ENCODE data around the gene ZRANB1. TPM values are rescaled to one million over a fixed set of nuclear protein-coding genes. Genes with fewer than 3 reads are reported as not detected.
"Not testable (repeated sequence)": the region's sequence is repeated elsewhere in the genome, so short reads cannot be mapped to it uniquely, and the experiment has no call there.

Gene ZRANB1
- total RNA-seq, 1 donor from 2014 or later = 13.2 TPM

DNA sequence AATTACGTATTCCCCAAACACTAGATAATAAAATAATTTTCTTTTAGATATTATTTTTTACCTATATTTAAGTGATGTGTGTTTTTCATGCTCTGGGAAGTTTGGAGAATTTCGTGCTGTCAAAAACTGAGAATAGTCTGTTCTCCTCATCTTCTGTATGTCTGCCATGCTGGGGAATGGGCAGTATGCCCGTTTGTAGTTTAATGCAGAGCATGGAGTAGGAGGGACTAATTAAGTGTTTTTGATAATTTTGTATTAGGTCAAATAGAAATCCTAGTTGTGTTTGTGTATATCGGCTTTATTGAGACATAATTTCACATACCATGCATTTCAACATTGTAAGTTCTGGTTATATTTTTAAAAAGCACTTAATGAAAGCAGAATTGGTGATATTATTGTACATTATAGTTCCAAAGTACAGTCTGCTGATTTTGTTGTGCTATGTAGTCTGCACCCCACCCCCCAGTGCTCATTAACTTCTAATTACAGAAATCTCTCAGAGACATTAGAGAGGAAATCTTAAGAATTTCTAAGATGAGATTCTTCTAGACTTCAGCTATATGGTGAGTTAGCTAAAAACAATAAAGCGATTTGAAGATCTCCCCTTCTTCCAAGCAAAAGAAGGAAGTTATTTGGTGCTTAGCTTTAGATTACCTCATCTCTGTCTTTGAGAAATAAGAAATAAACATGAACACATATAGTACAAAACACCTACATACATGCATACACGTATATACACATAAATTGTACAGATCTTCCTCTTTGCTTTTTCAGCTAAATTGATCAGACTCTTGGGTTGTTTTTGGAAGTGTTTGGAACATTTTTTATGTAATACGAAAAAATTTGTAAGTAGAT, 22.2 kb downstream of the ZRANB1 start:
- intact Hi-C loops (cut with micrococcal nuclease) = no loop called here

DNA sequence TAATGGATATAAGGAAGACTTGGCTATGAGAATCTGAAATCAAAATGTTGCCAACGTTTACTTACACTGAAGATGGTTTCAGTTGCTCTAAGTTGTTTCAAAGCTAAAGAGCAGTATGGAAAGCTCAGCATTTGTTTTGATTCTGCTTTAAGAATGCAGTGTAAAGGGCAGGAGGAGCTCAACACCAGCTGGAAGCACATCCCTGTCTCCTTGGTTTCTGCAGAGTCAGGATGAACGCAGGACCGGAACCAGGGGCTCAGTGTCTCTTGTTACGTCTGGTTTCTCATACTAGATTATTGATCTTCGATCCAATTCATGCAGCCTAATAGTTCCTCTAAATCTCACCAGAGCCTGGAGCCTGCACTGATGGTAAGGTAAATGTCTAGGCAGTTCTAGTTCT, 24.1 kb downstream of the ZRANB1 start:
- intact Hi-C loops (cut with micrococcal nuclease) = no loop called here

DNA sequence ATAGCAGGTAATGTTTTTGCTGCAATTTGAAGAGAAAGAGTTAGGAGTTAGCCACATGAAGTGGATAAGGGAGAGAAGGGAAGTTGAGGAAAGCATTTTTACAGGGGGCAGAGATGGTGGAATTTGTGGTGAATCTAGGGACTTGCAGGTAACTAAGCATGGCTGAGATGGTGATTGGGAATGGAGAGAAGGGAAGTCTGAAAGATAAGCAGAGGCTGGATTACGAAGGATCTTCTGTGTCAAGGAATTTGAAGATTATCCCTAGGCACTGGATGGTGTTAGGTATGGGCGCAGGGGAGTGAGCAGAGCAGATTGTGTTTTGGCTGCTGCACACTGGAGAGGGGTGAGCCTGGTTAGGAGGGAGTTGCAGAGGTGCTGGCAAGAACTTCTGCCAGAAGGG, 25.3 kb downstream of the ZRANB1 start:
- intact Hi-C loops (cut with micrococcal nuclease) = no loop called here

DNA sequence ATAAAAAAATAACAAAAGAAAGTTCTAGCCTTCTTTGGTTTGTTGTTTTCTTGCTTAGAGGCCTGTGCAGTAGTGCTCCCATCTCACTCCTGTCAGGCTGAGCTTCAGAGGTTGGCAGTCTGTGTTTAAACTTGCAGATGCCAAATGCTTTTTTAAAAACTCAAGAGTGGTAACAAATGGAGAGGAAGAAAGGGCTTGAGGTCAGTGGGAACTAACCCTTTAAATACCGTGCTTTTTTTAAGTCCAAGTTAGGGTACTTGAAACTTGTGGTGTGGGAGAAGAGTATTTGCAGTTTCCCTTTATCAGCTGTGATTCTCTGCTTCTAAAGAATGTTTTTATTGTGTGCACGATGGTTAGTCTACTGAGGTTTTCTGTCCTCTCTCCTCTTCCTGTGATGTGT, 29.4 kb downstream of the ZRANB1 start:
- intact Hi-C loops (cut with micrococcal nuclease) = no loop called here

DNA sequence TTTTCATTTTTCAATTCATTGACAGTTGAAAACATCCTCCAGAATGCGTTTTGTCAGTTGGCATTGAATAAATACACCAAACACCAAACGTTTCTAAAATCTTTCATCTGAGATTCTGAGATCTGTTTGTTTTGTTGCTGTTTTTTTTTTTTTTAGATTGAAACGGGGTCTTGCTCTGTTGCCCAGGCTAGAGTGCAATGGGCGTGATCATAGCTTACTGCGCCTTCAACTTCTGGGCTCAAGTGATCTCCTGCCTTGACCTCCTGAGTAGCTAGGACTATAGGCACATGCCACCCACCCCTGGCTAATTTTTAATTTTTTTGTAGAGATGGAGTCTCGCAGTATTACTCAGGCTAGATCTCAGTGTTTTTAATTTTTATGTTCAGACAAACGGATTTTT, 30.7 kb downstream of the ZRANB1 start:
- intact Hi-C loops (cut with micrococcal nuclease) = no loop called here

DNA sequence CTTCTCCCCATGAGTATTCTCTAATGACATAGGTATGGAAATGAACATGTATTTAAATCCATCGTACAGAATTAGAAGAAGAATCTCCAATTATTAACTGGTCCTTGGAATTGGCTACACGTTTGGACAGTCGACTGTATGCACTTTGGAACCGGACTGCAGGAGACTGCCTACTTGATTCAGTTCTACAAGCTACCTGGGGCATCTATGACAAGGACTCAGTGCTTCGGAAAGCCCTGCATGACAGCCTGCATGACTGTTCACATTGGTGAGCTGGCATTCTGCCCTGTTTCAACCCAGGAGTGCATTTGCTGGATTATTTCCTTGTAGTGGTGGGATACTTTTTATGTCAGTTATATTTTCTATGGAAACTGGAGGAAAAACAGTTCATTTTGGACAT, 32.2 kb downstream of the ZRANB1 start:
- intact Hi-C loops (cut with micrococcal nuclease) = no loop called here

DNA sequence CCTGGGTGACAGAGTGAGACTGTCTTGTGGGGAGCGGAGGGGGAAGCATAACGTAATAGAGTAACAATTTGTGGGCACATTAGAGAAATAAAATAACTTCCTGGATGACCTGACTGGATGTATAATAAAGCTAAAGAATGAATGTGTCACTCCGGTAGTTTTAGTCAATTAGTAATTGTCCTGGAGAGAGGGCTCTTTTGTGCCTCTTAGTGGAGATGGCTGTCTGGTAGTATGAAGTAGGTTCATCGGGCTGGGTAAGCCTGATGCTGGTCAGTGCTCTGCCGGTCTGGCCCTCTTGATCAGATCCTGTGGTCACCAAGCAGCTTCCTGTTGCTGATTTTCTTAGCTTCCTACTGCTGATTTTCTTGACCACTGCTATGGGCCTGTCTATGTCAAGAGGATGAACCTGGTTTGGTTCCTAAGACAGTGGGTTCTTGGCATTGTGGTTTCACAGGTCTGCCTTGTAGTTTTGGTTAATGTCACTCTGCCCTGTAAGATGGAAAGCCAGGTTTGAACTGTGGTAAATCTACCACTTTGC, 34.1 kb downstream of the ZRANB1 start:
- intact Hi-C loops (cut with micrococcal nuclease) = no loop called here

DNA sequence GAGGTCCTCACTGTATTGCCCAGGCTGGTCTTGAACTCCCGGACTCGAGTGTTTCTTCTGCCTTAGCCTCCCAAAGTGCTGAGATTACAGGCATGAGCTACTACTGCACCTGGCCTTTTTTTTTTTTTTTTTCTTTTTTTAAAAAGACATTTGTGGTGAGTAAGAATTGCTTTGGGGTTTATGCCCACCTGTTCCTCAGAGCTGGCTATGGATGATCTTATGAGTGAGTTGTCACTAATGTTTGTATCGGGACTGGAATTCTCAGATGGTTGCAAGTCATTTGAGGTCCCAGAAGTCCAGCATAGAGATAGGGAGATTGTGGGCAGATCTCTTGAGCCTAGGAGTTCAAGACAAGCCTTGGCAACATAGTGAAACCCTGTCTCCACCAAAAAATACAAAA, 35.2 kb downstream of the ZRANB1 start:
- intact Hi-C loops (cut with micrococcal nuclease) = no loop called here

DNA sequence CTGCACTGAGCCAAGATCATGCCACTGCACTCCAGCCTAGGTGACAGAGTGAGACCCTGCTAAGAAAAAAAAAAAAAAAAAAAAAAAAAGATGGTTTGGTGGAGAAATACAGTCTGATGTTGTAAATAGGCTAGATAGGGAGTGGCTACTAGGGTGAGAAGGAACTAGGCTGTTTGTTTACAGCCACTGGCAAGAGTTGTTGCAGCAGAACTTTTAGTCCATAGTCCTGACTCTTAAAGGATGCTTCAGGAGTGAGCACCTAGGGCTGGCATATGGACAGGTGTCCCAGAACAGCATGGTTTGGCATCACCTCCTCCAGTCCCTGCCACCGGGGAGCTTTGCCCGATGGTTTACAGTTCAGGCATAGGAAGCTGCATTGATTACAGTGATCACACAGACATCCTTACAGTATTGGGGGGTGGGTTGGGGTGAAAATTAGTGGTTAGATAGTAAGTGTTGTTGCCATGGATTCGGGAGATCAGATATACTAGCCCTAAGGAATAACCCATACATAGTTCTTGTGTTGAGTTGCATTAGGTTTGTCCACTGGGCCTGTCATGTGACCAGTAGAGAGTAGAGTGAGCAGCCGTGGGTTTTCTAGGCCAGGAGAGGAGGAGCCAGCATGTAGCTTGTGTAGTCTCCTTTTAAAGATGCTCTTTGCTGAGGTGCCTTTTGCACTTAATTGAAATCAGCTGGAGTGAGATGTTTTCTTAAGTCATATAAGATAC, 35.9 kb downstream of the ZRANB1 start:
- intact Hi-C loops (cut with micrococcal nuclease) = no loop called here

DNA sequence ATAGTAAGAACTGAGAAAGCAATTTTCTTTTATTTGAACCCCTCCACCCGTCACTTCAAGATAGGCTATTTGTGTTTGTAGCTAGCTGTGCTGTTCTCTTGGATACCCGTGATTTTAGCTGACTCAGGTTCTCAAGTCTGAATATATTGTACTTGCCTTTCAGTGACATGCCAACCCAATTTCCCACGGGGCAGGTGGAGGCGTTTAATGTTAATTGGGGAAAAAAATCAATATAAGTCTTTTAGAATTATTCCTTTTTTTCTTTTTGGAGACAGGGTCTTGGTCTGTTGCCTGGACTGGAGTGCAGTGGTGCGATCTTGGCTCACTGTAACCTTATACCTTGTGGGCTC, 36.4 kb downstream of the ZRANB1 start:
- intact Hi-C loops (cut with micrococcal nuclease) = no loop called here

DNA sequence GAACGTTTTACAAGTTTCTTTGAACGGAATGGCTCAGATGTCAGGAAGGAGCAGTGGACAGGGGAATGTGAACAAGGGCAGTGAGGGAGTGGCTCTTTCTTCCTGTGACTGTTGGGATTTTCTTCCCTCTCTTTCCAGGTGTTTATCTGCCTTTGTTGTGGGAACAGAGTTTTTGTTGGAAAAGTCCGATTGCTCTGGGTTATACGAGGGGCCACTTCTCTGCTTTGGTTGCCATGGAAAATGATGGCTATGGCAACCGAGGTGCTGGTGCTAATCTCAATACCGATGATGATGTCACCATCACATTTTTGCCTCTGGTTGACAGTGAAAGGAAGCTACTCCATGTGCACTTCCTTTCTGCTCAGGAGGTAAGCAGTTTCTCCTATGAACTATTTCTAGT, 41.4 kb downstream of the ZRANB1 start:
- intact Hi-C loops (cut with micrococcal nuclease) = no loop called here

DNA sequence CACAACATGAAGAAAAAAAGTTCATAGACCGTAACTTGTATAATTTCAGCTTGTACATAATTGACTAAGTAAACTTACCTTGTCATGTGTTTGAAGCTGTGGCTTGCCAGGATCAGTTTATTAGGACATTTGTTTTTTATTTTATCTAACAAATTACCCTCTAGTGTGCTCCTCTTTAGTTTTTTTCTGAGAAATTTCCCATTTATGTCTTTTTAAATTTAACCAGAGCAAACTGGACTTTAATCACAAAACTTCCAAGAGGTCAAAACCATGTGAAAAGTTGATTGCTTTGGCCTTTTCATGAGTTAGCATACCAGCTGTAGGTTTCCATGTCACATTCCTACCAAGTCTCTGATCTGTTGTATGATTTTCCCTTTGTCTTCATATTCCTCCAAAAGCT, 42.5 kb downstream of the ZRANB1 start:
- intact Hi-C loops (cut with micrococcal nuclease) = no loop called here

DNA sequence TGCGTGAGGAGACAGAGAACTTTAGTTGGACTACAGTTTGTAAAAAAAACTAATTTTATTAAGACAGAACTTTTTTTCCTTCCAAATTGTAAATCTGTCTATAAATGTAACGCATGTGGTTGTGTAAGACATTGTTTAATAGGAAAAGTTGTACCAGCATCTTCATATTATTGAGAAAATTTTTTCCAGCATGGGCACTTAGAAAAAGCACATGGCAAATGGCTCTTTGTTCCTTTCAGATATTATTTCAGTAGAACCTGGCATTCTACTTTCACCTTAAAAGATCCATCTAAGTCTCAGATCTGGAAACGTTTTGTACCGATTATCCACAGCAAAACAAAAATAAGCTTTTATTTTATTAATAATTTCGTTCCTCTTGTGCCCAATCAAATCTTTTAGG, 43.2 kb downstream of the ZRANB1 start:
- intact Hi-C loops (cut with micrococcal nuclease) = no loop called here

DNA sequence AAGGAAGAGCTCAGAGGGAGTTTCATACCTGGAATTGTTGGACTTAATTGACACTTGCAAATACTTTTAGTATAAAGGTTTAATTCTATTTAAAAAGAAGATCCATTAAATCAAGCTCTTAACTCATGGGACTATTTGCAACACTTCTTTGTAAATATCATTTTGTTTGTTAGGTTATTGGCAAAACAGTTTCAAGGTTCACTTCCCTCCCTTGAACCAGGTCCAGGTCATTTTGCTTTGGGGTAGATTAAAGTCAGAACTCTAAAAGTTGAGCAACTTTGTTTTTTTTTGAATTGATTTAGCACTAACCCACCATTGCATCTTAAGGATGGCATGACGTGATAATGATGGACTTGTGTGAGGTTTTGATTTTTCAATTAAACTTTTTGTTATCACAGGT, 45.9 kb downstream of the ZRANB1 start:
- intact Hi-C loops (cut with micrococcal nuclease) = no loop called here

DNA sequence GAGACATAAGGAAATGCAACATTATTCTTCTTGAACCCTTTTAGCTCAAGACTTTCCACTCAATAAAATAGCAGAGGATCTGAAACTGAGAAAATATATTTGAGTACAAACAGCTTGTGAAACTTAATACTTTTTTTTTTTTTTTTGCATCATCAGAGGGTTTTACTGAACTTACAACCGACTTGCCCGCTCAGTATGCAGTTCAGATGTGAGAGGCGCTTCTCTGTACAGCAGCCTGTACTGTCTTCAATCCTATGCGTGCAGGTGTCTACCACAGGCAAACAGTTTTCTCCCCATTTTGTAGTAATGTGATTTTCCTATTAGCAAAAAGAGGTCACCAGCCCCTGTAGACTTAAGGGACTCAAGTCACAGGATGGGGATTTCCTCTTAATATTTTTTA, 46.8 kb downstream of the ZRANB1 start:
- intact Hi-C loops (cut with micrococcal nuclease) = not testable (repeated sequence)

DNA sequence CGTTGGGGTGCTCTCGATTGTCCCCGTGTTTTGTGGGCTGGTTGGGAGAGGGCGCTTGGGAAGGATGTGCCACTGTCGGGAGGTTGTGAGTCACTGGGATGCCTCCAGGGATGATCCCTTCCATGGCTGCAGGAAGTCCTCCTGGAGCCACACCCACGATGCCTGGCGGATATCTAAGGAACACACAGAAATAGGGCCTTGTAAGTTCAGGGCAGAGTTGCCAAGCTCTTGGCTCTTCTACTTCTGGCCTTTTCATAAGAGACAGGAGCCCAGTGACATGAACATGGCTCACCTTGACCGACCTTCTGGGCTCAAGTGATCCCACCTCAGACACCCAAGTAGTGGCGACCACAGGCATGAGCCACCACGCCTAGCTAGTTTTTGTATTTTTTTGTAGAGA, 47.6 kb downstream of the ZRANB1 start:
- intact Hi-C loops (cut with micrococcal nuclease) = no loop called here

DNA sequence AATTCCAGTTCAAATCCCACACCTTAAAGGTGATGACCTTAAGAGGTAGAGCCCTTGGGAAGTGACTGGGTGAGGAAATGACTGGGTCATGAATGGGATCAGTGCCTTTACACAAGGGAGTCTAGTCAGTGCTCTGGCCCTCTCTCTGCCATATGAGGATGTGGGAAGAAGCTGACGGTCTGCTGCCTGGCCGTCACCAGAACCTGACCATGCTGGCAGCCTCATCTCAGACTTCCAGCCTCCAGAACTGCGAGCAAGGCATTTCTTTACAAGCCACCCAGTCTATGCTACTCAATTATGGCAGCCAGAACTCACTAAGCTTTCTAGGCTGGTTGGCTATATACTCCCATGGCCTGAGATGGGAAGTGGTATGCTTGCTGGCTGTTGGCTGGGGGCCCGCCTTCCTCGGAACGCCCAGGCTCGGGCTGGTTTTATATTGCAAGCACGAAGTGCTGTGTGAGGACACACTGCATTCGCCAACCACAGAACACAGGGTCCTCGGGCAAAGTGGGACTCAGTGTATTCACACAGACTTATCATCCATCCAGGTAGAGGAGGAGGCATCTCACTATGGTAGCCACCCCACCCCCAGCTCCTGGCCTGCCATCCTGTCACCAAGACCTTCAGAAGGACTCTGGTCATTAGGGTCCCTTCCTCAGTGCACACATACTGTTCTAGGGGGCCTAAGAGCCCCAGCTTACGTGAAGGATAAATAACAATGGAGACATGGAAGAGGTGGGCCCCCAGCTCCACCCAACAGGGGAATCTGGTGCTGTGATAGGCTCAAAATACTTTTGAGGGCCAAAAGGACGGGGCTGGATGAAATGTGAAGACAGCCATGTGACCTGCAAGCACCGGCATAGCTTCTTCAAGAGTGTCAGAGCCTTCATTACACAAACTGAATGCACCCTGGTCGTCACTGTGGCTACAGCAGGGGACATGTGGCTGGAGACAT, 49.0 kb downstream of the ZRANB1 start:
- intact Hi-C loops (cut with micrococcal nuclease) = no loop called here

DNA sequence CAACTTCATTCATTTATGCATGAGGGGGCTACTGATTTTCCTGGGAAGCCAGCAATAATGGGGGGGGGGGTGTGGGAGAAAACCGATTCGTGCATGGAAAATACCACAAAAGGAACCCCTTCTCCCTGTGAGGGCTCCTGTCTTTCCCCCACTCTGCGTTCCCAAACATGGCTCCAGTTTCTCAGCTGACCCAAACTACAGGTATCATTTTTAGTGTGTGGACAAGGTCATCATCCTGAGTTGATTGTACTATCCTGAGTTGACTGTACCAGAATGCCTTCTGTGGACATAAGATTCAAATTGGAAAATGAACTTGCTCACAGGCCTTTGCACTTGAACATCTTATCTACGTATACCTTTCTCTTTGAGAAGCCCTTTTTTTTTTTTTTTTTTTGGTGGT, 49.9 kb downstream of the ZRANB1 start:
- intact Hi-C loops (cut with micrococcal nuclease) = no loop called here

DNA sequence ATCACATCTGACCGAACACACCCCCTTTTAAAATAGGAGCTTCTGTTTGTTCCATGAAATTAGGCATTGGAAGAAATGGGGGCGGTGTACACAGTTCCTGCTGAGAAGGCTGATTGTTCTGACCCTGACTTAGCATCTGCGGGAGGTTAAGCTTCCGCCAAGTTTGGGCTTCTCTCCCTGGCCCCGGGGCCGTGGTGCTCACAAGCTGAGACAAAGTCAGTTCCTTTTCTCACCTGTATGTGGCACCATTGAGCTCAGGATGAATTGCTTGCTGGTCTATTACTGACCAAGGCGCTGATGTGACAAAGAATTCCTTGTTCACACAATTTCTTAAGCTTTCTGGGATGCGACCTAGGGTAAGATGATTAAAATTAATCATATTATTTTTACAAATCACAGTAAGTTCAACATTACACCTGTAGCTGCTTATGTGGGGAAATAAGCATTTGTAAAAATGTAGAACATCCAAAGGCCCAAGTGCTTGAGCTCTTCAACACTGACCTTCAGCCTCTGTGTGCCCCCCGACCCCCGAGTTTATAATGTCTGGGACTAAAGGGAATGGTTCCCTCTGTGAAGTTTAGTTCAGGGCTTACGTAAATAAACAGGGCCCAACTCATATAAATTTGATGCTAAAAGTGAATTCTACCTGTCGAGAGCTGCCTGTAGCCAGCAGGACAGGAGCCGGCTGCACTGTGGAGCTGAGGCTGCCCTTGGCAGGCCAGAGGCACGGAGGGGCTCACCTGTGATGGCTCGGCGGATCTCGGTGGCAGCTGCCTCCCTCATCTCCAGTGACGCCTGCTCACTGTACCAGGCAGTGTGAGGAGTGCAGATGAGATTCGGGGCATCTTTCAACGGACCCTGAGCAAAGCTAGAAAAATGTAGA, 50.8 kb downstream of the ZRANB1 start:
- intact Hi-C loops (cut with micrococcal nuclease) = no loop called here

DNA sequence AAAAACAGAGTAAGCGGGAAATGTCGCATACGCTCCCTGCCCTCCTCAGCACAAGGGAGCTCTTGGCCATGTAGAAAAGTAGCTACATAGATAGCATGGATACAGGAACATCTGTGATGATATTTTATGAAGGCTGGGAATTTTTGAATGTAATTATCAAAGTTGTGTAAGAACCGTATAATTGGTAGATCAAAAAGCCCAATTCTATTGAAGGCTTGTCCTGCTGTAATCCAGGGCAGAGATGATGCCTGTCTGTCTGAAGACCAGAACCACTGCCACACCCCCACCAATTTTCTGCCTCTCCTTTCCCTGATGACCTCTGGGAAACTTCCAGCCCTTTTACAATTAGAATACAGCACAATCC, 51.4 kb downstream of the ZRANB1 start:
- intact Hi-C loops (cut with micrococcal nuclease) = no loop called here

Measured in T-helper 2 cell treated with Interferon-gamma antibody and Interleukin-4, amounts not matched to agents 100 ng/mL and 5 ng/mL, for 36 hours (primary cell).